GM18873 (cell line): ENCODE data around the gene IL18RAP.

Source experiments
- ATAC-seq: cut with Tn5 transposase; IDR thresholded peaks from one replicate; pipeline ENCODE4 v1.9.1; 2021; ENCODE audit warnings: mild to moderate bottlenecking, moderate library complexity, moderate number of reproducible peaks; ENCODE audit not compliant: unreplicated experiment, low FRiP score

IL18RAP gene, protein sequence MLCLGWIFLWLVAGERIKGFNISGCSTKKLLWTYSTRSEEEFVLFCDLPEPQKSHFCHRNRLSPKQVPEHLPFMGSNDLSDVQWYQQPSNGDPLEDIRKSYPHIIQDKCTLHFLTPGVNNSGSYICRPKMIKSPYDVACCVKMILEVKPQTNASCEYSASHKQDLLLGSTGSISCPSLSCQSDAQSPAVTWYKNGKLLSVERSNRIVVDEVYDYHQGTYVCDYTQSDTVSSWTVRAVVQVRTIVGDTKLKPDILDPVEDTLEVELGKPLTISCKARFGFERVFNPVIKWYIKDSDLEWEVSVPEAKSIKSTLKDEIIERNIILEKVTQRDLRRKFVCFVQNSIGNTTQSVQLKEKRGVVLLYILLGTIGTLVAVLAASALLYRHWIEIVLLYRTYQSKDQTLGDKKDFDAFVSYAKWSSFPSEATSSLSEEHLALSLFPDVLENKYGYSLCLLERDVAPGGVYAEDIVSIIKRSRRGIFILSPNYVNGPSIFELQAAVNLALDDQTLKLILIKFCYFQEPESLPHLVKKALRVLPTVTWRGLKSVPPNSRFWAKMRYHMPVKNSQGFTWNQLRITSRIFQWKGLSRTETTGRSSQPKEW

GRCh38 chr2:102422910-102423309 lies at the start of gene IL18RAP:
TSS of gene IL18RAP (plus strand) at chr2:102423160. CDS start at chr2:102423278, 118 bp downstream.
- ATAC-seq, result no peak

DNA sequence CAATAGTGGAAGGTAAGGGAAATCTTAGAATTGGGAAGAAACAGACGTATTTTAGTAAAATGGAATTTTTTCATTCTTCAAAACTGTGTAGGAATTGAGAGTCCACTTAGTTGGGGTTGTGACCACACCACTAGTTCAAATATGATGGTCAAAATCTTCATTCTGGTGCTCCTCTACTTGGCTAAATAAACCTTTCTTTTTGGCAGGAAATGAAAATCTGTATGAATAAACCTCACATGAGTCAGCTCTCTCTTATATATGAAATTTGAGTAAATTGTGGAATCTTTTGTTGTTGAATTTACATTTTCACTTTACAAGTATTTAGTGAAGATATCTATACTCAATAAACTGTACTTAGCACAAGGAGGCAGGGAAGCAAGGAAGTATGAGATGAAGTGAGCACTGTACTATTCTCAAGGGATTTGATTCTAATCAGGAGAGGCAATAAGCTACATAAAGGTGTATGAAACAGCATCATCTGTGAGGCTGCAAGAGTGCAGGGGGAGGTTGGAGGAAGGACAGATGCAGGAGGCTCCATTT lies 46.8 kb upstream of the IL18RAP start:
- ATAC-seq, result no peak

DNA sequence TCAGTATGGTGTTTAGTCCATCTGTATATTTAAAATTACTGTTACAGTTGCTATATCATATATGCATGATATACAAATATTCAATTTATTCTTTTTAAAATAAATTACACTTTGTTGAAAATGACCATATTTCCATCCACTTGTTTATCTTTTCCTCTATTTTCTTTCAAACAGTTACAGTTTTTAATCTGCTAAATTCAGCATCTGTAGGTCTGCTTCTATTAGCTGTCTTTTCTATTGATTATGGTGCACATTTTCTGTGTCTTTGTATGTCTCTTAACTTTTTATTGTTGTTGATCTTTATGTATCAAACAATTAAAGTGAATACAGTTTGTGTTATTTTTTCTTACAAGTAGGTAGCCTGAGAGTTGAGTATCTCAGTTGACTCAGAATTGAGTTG lies 39.2 kb upstream of the IL18RAP start:
- ATAC-seq, result no peak

DNA sequence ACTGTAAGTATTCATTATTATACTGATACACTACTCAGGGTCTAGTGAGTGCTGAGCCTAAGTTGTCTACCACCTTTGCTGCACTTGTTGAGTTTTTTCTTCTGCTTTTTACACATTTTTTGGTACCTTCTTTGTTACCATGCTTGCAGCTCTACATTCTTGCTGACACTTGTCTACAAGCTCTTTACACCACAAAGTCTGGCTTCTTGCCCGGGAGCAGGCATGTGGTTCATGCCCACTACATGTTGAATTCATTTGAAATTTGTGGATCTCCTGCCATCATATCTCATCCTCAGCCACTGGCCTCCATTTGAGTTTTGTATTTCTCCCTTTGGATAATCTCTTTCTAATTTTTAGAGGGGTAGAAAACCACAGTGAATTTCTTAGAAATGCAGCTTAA lies 37.4 kb upstream of the IL18RAP start:
- ATAC-seq, result no peak

GRCh38 chr2:102386004-102386403 lies 37.0 kb upstream of the IL18RAP start:
- no peak for ATAC-seq

GRCh38 chr2:102386867-102387541 lies 36.0 kb upstream of the IL18RAP start:
- no peak for ATAC-seq

- peak; percentile 91 for ATAC-seq
Measured at GRCh38 chr2:102387763-102388546, 35.0 kb upstream of the IL18RAP start.

GRCh38 chr2:102391565-102391964 lies 31.4 kb upstream of the IL18RAP start:
- no peak for ATAC-seq

GRCh38 chr2:102392096-102392495 lies 30.9 kb upstream of the IL18RAP start:
- ATAC-seq, result no peak

DNA sequence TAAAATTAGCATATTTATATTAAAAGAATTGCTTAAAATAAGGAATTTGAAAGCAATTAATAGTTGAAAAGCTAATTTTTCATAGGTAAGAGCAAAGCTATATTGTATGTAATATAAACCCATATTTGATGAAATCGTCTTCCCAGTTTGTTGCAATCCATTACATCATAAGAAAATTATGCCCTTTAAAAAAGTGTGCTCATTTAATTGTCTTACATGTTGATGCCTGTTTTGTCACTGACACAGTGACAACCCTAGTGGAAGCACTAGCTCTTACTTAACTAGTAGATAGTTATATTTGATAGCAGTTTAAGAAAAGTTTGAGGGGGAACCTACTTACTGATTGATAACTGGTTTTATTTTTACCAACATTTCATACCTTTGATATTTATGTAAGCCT lies 30.0 kb upstream of the IL18RAP start:
- no peak for ATAC-seq

DNA sequence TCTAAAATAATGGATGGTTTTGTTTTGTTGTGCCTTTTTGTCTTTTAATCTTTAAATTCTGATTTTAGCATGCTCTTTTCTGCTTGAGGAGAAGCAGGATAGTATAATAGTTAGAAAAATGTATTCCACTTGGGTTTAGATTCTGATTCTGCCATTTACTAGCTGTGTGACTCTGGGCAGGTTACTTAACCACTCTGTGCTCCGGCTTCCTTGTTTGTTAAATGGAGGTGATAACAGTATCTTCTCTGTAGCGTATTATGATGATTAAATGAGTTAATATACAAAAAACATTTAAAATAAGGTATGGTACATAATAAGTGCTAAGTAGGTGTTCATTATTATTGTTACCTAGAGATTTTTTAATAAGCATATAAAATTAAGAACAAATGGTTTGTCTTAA lies 26.9 kb upstream of the IL18RAP start:
- ATAC-seq, result no peak

GRCh38 chr2:102397209-102397608 lies 25.8 kb upstream of the IL18RAP start:
- no peak for ATAC-seq

DNA sequence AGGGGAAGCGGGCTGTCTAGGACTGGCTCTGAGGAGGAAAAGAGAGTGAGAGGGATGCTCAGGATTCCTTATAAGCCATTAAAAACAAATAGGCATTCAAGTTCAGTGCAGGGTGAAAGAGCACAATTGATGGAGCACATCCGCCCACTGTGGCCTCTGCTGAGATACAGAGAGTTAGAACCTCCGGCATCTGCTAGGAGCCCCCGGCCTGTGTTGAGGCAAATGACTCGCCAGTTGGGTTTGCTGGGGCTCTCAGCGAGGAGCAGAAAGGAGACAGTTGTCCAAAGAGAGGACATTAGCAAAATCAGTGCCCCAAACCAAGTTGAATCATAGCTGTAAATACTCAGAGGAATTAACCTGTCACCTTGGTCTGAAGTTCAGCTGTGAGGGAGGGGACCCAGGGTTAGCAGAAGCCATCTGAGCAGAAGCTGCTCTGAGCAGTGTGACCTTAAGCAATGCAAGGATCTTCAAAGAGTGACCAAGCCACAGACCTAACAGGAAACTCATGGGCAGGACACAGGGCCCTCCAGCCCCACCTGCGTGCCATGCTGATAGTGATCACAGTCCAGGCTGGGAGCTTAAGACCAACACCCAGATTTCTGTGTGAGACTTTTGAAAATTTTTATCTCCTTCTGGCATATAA lies 23.3 kb upstream of the IL18RAP start:
- ATAC-seq, result no peak

GRCh38 chr2:102401456-102401855 lies 21.5 kb upstream of the IL18RAP start:
- no peak for ATAC-seq

DNA sequence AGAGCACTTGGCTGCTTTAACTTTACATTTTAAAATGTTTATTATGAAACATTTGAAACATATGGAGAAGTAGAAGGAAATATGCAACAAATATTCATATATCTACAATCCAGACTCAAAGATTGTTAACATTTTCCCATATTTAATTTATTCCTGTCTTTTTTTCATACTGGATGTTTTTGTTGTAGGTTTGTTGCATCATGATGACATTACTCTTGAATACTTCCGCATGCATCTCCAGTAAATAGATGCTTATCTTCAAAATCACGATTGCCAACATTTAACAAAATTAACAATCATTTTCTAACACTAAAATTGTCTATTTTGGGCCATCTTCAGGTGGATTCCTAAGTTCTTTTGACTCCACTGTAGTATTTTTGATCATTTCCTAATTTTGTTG lies 21.1 kb upstream of the IL18RAP start:
- ATAC-seq, result no peak

- ATAC-seq, result no peak
Measured at GRCh38 chr2:102410952-102411351, 12.0 kb upstream of the IL18RAP start.

DNA sequence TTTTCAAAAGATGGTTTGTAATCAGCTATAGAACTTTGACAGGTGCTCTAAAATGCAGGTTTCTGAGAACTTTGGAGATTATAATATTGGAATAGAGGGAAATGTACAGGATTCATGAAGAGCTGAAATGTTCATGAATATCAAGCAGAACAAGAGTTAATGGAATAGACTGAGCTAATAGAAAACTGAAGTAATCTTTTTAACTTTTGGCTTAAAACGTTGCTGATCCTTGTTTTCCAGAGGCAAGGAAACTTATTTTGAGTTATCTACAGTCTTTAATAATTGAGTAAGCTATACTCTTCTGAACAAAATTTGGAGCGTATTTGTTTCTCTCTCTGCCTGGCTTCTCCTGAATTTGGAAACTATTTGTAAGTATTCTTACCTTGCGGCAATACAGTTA lies 10.8 kb upstream of the IL18RAP start:
- ATAC-seq, result no peak

DNA sequence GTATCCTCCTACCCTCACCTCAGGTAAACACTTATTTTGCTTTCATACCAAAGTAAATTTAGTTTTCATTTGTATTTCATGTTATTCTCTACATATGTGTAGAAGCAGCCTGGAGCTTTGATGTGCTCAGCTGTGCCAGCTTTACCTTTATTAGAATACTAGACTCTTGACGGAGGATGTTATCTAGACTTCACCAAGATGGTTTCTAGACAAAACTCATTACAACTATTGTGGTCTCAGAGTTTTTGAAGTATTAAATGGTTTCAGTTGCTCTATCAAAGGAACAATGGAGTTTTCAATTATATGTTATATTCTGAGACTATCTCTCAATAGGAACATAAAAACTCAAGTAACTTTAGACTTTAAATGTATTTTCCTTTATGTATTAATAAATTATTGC lies 5.0 kb upstream of the IL18RAP start:
- peak; percentile 20 for ATAC-seq

DNA sequence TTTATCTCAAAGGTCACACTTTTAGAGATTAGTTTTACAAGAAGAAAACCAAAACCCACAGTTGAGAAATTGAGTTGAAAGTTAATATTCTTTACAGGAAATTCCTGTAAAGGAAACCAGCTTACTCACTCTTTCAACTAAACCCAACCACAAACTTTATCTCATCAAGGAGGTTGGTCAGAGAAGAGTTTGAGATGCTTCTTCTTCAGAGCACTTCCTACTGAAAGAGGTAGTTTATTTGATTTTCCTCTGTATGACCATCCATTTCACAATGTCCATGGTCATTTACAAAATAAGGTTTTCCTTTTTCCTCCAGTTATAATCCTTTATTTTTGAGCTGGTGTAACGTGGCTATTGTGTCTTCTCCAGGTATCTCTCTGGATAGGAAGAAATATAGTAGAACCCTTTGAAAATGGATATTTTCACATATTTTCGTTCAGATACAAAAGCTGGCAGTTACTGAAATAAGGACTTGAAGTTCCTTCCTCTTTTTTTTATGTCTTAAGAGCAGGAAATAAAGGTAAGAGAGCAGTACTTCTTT lies 4.5 kb upstream of the IL18RAP start:
- peak; percentile 78 for ATAC-seq

DNA sequence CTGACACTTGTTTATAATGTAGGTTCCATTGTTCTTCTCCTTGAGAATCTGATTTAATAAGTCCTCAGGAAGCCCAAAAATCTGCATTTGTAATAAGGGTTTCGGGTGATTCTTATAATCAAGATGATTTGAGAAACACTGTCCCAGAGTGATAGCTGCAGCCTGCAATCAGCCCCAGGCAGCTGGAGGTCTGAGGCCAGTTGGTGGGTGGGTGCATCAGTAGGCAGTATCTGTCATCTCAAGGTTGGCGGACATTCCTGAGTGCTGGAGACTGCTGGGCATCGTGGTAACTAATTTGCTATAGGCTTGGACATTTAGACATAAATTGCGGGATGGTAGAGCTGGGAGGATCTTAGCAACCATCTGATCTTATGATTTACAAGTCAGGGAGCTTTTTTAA lies 2.7 kb upstream of the IL18RAP start:
- ATAC-seq, result no peak
